Sigmoid colon (tissue), 7 donors: ENCODE data around the gene SMPDL3A. TPM values are rescaled to one million over a fixed set of nuclear protein-coding genes. Genes with fewer than 3 reads are reported as not detected.

Source experiments
- DNase-seq: peaks from one replicate; pipeline ENCODE4 v3.0.0-alpha.2; 2019
- H3K27ac ChIP-seq, 4 donors: fragments of 200-600 bp; sonication (generic); one replicate each; pipeline ENCODE4 v1.5.1; 2016 to 2019; ENCODE audit warnings: mild to moderate bottlenecking in 1 of 4
- H3K27me3 ChIP-seq, 3 donors: fragments of 200-600 bp; sonication (generic); one replicate each; pipeline ENCODE4 v1.5.1; 2019; ENCODE audit warnings: mild to moderate bottlenecking in 1 of 3
- H3K36me3 ChIP-seq, 4 donors: fragments of 200-600 bp; sonication (generic); one replicate each; pipeline ENCODE4 v1.5.1; 2016 to 2019
- H3K4me1 ChIP-seq, 4 donors: fragments of 200-600 bp; sonication (generic); one replicate each; pipeline ENCODE4 v1.5.1; 2017 to 2019
- H3K4me3 ChIP-seq, 4 donors: fragments of 200-600 bp; sonication (generic); one replicate each; pipeline ENCODE4 v1.5.1; 2017 to 2019; ENCODE audit warnings: mild to moderate bottlenecking in 2 of 4, moderate library complexity in 1 of 4
- H3K9me3 ChIP-seq, 4 donors: fragments of 200-600 bp in 3 of 4; sonication (generic) in 3 of 4; one replicate each; pipeline versions ENCODE4 v1.5.1 to v1.6.1; 2013 to 2019
- EP300 ChIP-seq, 4 donors: sonication (generic); formaldehyde crosslinking; IDR thresholded peaks; one replicate each; pipeline ENCODE4 v1.6.1; 2017; ENCODE audit warnings: antibody characterized with exemption in 4 of 4
- POLR2A ChIP-seq, 2 donors: fragments of 450-650 bp; IDR thresholded peaks; one replicate each; pipeline ENCODE4 v1.6.1; 2016; ENCODE audit warnings: antibody characterized with exemption in 2 of 2, mild to moderate bottlenecking in 2 of 2, moderate library complexity in 2 of 2
- POLR2AphosphoS5 ChIP-seq, 4 donors: sonication (generic); formaldehyde crosslinking; IDR thresholded peaks; one replicate each; pipeline ENCODE4 v1.6.1; 2017; ENCODE audit warnings: antibody characterized with exemption in 4 of 4
- WGBS, 2 donors: extraction: QIAGEN DNeasy Blood & Tissue Kit; methylation state at CpG; one replicate each; pipeline ENCODE4 v1.1.7; 2013; 5-methylcytosine and 5-hydroxymethylcytosine counted together
- intact Hi-C: fragments of 100-400 bp; cut with DNase I; formaldehyde crosslinking; loops from one replicate; pipeline ENCODE4 v1.15.1; 2023
- polyA plus RNA-seq, 3 donors: library from polyadenylated mRNA; stranded (reverse); fragments of 200-250 nt; gene quantifications; one replicate each; pipeline ENCODE4 v1.2.3, GENCODE V29; 2013
- total RNA-seq, 4 donors: library from RNA; depleted of rRNA; stranded (reverse); fragments of >200 nt; gene quantifications; one replicate each; pipeline ENCODE4 v1.1.0, GENCODE V29; 2016
- TF ChIP-seq, protein P1 (sequence below), 4 experiments: fragments of 450-650 bp in 3 of 4; fragments of 200-600 bp in 1 of 4; IDR thresholded peaks; one replicate each; pipeline ENCODE4 v1.5.1; 2016 to 2019; ENCODE audit warnings: antibody characterized with exemption in 4 of 4, mild to moderate bottlenecking in 3 of 4, moderate library complexity in 2 of 4
- donor health status: healthy with polysubstance abuse.
- donor health status: Bipolar disorder and iron deficiency.
- donor health status: healthy.

The SMPDL3A gene
- total and polyA plus RNA-seq, 7 donors: 6.4 to 91.3 (median 11.9) TPM

DNA sequence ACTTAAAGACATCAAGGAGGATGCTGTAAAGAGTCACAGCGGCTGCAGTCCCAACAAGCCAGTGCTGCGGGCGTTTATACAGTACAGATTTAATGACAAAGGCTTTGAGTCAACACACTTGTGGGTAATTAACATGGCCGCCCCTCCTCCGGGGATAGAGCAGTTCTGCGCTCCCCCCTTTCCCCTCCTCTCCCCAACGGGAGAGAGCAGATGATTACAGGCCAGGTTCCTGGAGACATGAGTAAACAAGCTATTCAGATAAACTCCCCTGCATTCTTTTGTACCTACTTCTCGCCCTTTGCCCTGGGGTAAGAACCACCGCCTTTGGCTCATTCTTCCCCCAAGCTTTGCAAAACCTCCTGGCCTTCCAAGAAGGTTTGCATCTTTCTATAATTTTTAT lies 33.2 kb upstream of the SMPDL3A start:
- TF ChIP-seq, protein P1, sequence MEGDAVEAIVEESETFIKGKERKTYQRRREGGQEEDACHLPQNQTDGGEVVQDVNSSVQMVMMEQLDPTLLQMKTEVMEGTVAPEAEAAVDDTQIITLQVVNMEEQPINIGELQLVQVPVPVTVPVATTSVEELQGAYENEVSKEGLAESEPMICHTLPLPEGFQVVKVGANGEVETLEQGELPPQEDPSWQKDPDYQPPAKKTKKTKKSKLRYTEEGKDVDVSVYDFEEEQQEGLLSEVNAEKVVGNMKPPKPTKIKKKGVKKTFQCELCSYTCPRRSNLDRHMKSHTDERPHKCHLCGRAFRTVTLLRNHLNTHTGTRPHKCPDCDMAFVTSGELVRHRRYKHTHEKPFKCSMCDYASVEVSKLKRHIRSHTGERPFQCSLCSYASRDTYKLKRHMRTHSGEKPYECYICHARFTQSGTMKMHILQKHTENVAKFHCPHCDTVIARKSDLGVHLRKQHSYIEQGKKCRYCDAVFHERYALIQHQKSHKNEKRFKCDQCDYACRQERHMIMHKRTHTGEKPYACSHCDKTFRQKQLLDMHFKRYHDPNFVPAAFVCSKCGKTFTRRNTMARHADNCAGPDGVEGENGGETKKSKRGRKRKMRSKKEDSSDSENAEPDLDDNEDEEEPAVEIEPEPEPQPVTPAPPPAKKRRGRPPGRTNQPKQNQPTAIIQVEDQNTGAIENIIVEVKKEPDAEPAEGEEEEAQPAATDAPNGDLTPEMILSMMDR (IDR thresholded peaks at IDR 0.05): no peak
- no peak for TF ChIP-seq POLR2A (IDR thresholded peaks at IDR 0.05)
- no peak for TF ChIP-seq EP300 (IDR thresholded peaks at IDR 0.05)
- TF ChIP-seq POLR2AphosphoS5 (IDR thresholded peaks at IDR 0.05): no peak
- no peaks in the 10 kb centered on the region for H3K9me3 ChIP-seq
- 56 to 74% methylated on average over 9 of the region's 9 CpGs for WGBS, 2 donors
- no peak overlapping the region for H3K4me3 ChIP-seq
- H3K27me3 ChIP-seq: no peaks in the 10 kb centered on the region
- no peak for DNase-seq
- no peaks in the 10 kb centered on the region for H3K36me3 ChIP-seq
- H3K27ac ChIP-seq: no peak overlapping the region
- H3K4me1 ChIP-seq: peaks cover 0 to 3% (median 0%) of the 10 kb centered on the region in 4 donors
- intact Hi-C loops: no loop called here

DNA sequence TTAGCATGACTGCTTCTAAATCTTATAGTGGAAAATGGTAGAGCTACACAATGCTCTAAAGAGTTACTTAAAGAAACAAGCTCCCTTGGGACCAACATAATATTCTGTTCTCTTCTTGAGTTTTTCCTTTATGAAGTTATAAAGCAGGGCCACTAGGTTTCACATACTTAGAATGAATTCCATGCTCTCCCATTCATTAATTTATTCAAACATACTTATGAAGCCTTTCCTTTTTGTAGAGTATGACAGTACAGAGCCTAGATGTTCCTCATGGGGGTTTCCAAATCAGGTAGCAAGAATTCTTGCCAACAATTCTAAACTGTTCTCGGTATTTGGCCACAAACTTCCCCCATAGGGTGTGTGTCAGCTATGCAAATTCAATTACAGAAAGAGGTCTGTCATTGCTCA lies 30.1 kb upstream of the SMPDL3A start:
- H3K27ac ChIP-seq: no peak overlapping the region
- H3K36me3 ChIP-seq: no peaks in the 10 kb centered on the region
- intact Hi-C loops: no loop called here
- no peaks in the 10 kb centered on the region for H3K27me3 ChIP-seq
- TF ChIP-seq POLR2A (IDR thresholded peaks at IDR 0.05): no peak
- TF ChIP-seq, protein P1 (IDR thresholded peaks at IDR 0.05): no peak
- TF ChIP-seq POLR2AphosphoS5 (IDR thresholded peaks at IDR 0.05): no peak
- no peak for TF ChIP-seq EP300 (IDR thresholded peaks at IDR 0.05)
- no peak for DNase-seq
- no peaks in the 10 kb centered on the region for H3K9me3 ChIP-seq
- H3K4me3 ChIP-seq: no peak overlapping the region
- peaks cover 0 to 1% (median 0%) of the 10 kb centered on the region in 4 donors for H3K4me1 ChIP-seq
- WGBS, 2 donors: 66% methylated on average over 1 of the region's 1 CpG

DNA sequence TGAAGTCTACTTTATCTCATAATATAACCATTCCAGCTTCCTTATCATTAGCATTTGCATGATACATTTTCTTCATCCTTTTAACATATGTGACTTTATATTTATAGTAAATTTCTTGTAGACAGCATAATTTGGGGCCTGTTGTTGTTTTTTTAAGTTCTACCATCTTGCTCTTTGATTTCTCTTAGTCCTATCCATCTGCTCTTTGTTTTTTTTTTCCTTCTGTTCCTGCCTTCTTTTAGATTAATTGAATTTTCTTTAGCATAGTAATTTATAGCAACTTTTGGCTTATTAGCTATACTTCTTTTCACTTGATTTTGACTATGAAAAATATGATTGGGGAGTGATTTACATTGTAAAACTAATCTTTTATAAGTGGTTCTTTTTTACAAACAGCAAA lies 28.7 kb upstream of the SMPDL3A start:
- intact Hi-C loops: no loop called here
- no peak overlapping the region for H3K27ac ChIP-seq
- DNase-seq: no peak
- no peaks in the 10 kb centered on the region for H3K27me3 ChIP-seq
- no peak overlapping the region for H3K4me3 ChIP-seq
- no peaks in the 10 kb centered on the region for H3K4me1 ChIP-seq
- no peak for TF ChIP-seq POLR2A (IDR thresholded peaks at IDR 0.05)
- no peak for TF ChIP-seq EP300 (IDR thresholded peaks at IDR 0.05)
- TF ChIP-seq, protein P1 (IDR thresholded peaks at IDR 0.05): no peak
- no peak for TF ChIP-seq POLR2AphosphoS5 (IDR thresholded peaks at IDR 0.05)
- H3K36me3 ChIP-seq: no peaks in the 10 kb centered on the region
- no peaks in the 10 kb centered on the region for H3K9me3 ChIP-seq

DNA sequence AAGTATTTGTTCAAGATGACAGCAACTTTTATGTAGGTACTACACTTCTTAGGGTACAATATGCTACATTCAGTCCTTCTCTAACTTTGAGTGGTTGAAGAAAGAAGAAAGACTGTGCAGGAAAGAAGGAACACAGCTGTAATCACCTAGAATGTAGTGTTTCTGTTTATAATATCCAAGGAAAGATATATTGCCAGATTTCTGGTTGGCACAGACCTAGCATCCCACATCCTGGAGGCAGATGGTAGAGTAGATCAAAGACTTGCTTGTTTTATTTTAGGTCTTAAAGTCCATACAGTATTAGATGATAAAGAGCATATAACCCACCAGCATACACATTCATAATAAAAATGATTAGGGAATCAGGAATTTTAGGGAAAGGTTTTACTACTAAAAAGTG lies 22.8 kb upstream of the SMPDL3A start:
- no peak overlapping the region for H3K27ac ChIP-seq
- no peak for DNase-seq
- TF ChIP-seq EP300 (IDR thresholded peaks at IDR 0.05): no peak
- TF ChIP-seq POLR2A (IDR thresholded peaks at IDR 0.05): no peak
- TF ChIP-seq, protein P1 (IDR thresholded peaks at IDR 0.05): no peak
- TF ChIP-seq POLR2AphosphoS5 (IDR thresholded peaks at IDR 0.05): no peak
- H3K4me1 ChIP-seq: no peaks in the 10 kb centered on the region
- no peaks in the 10 kb centered on the region for H3K9me3 ChIP-seq
- H3K27me3 ChIP-seq: no peaks in the 10 kb centered on the region
- H3K36me3 ChIP-seq: no peaks in the 10 kb centered on the region
- intact Hi-C loops: no loop called here
- H3K4me3 ChIP-seq: no peak overlapping the region

DNA sequence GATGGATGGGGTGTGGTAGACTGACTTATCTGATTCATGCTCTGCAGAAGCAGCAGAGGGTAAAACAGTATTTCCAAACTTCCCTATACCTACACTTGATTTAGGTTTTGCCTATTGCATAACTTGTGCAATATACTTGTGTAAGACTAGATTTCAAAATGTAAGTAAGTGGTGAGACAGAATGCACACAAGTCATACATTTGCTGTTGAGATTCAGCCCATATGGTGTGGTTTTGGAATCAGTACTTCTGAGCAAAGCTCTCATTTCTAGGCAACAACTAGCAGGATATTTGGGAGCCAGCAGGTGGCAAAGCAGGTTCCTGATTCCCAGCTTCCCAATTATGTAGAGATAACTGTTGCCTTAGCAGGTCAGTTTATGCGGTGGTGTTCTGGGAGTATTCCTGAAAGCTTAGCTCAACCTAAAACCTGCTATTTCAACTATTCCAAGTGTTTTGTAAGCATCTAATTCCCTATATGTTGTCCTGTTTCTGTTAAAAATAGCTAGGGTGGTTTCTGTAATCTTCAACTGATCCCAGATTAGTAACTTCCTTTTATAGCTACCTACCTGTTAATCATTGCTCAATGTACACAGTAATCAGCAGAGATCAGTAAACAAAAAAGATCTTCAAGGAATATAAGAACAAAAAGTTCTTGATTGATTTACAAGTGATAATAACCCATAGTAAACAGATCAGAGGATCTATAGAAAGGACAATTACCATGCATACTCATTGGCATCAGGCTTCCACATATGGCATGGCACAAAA lies 18.0 kb upstream of the SMPDL3A start:
- 8 to 58% methylated on average over 1 of the region's 1 CpG for WGBS, 2 donors
- H3K36me3 ChIP-seq: no peaks in the 10 kb centered on the region
- no peak for DNase-seq
- H3K4me1 ChIP-seq: no peaks in the 10 kb centered on the region
- intact Hi-C loops: no loop called here
- no peaks in the 10 kb centered on the region for H3K27me3 ChIP-seq
- no peak overlapping the region for H3K4me3 ChIP-seq
- H3K9me3 ChIP-seq: no peaks in the 10 kb centered on the region
- H3K27ac ChIP-seq: no peak overlapping the region
- TF ChIP-seq, protein P1 (IDR thresholded peaks at IDR 0.05): peak in 1 of 4 experiments; percentile 7
- TF ChIP-seq EP300 (IDR thresholded peaks at IDR 0.05) (no peak), POLR2A (IDR thresholded peaks at IDR 0.05) (no peak), POLR2AphosphoS5 (IDR thresholded peaks at IDR 0.05) (no peak)
